ENCODE data around the gene NR5A2.

GRCh38 chr1:200081969-200082245 lies 54.4 kb downstream of the NR5A2 start:
- TF ChIP-seq, protein P1, sequence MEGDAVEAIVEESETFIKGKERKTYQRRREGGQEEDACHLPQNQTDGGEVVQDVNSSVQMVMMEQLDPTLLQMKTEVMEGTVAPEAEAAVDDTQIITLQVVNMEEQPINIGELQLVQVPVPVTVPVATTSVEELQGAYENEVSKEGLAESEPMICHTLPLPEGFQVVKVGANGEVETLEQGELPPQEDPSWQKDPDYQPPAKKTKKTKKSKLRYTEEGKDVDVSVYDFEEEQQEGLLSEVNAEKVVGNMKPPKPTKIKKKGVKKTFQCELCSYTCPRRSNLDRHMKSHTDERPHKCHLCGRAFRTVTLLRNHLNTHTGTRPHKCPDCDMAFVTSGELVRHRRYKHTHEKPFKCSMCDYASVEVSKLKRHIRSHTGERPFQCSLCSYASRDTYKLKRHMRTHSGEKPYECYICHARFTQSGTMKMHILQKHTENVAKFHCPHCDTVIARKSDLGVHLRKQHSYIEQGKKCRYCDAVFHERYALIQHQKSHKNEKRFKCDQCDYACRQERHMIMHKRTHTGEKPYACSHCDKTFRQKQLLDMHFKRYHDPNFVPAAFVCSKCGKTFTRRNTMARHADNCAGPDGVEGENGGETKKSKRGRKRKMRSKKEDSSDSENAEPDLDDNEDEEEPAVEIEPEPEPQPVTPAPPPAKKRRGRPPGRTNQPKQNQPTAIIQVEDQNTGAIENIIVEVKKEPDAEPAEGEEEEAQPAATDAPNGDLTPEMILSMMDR (tag by site-specific recombination; IDR thresholded peaks at IDR 0.05), result no peak
- no peak for TF ChIP-seq BCL11A (tag by site-specific recombination; IDR thresholded peaks at IDR 0.05; ENCODE audit: low read depth)
- TF ChIP-seq, protein P2, sequence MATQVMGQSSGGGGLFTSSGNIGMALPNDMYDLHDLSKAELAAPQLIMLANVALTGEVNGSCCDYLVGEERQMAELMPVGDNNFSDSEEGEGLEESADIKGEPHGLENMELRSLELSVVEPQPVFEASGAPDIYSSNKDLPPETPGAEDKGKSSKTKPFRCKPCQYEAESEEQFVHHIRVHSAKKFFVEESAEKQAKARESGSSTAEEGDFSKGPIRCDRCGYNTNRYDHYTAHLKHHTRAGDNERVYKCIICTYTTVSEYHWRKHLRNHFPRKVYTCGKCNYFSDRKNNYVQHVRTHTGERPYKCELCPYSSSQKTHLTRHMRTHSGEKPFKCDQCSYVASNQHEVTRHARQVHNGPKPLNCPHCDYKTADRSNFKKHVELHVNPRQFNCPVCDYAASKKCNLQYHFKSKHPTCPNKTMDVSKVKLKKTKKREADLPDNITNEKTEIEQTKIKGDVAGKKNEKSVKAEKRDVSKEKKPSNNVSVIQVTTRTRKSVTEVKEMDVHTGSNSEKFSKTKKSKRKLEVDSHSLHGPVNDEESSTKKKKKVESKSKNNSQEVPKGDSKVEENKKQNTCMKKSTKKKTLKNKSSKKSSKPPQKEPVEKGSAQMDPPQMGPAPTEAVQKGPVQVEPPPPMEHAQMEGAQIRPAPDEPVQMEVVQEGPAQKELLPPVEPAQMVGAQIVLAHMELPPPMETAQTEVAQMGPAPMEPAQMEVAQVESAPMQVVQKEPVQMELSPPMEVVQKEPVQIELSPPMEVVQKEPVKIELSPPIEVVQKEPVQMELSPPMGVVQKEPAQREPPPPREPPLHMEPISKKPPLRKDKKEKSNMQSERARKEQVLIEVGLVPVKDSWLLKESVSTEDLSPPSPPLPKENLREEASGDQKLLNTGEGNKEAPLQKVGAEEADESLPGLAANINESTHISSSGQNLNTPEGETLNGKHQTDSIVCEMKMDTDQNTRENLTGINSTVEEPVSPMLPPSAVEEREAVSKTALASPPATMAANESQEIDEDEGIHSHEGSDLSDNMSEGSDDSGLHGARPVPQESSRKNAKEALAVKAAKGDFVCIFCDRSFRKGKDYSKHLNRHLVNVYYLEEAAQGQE (tag by site-specific recombination; IDR thresholded peaks at IDR 0.05), result no peak
- no peak for TF ChIP-seq ZNF530 (tag by site-specific recombination; IDR thresholded peaks at IDR 0.05; ENCODE audit: low read depth)
- TF ChIP-seq, protein P3, sequence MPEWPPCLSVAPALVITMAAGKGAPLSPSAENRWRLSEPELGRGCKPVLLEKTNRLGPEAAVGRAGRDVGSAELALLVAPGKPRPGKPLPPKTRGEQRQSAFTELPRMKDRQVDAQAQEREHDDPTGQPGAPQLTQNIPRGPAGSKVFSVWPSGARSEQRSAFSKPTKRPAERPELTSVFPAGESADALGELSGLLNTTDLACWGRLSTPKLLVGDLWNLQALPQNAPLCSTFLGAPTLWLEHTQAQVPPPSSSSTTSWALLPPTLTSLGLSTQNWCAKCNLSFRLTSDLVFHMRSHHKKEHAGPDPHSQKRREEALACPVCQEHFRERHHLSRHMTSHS (tag by site-specific recombination; IDR thresholded peaks at IDR 0.05), result no peak

Data from HEK293 (cell line).